ENCODE measurements around the gene C3.

The C3 gene

DNA sequence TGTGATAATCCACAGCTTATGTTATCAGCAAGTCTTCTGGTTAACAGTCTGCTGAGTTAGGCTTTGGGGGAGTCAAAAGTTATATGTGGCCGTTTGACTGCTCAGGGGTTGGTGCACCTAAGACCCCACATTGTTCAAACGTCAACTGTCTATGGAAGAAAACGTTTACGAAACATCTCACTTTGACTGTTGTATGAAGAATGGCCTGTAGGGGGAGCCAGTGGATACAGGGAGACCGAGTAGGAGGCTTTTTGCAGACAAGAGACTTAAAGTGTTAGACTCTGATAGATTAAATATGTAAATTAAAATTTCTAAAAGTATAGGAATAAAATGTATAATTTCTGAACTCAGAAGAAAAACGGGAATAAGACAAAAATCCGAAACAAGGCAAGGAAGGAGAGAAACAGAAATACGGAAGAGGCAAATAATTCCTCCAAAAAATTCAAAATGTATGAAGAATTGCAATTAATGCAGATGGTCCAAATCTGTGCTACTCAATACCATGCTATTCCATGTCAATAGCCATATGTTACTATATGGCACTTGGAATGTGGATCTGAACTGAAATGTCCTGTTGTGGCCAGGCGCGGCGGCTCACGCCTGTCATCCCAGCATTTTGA, 88.3 kb downstream of the C3 start:
- Histone ChIP-seq H3K9ac (ENCODE audit: insufficient read length) (no peak overlapping the region), H3K4me3 (no peak overlapping the region), H3K36me3 (ENCODE audit: insufficient read depth, low read length) (no peaks in the 10 kb centered on the region), H3K27ac (no peak overlapping the region), H3K9me3 (ENCODE audit: low read depth, low read length) (peaks cover 3% of the 10 kb centered on the region; the same call in 1 of the 2 replicates)
- DNase-seq (ENCODE audit: low read depth, low spot score): peak; percentile 71
- TF ChIP-seq POLR2AphosphoS5 (IDR thresholded peaks at IDR 0.05; ENCODE audit: borderline replicate concordance, low read depth, low read length) (no peak), FOXP2 (optimal IDR thresholded peaks at IDR 0.05; ENCODE audit: control extremely low read depth, extremely low read length, insufficient read depth) (no peak), EZH2 (IDR thresholded peaks at IDR 0.05) (no peak)

Measured in SK-N-MC (cell line).